Measurements from ENCODE around the gene TSC22D1. TPM values are rescaled to one million over a fixed set of nuclear protein-coding genes. Genes with fewer than 3 reads are reported as not detected.

Gene TSC22D1
- total RNA-seq, 1 donor from 2014 or later, result 70.8 TPM

DNA sequence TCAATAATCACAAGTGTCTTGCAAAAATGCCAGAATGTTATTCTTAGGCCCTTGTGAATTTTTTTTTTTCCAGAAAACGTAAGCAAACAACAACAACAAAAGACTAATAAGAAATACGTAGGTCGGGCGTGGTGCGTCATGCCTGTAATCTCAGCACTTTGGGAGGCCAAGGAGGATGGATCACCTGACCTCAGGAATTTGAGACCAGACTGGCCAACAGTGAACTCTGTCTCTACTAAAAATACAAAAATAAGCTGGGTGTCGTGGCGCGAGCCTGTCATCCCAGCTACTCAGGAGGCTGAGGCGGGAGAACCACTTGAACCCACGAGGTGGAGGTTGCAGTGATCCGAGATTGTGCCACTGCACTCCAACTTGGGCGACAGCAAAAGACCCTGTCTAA is 20.9 kb downstream of the TSC22D1 start:
- Histone ChIP-seq H3K36me3 (ENCODE audit: control insufficient read depth, insufficient read depth, low read length) (no peaks in the 10 kb centered on the region), H3K27me3 (ENCODE audit: control insufficient read depth, insufficient read depth, low read length) (no peaks in the 10 kb centered on the region), H3K4me3 (ENCODE audit: low read depth, low read length) (no peak overlapping the region)
- TF ChIP-seq, protein P1, sequence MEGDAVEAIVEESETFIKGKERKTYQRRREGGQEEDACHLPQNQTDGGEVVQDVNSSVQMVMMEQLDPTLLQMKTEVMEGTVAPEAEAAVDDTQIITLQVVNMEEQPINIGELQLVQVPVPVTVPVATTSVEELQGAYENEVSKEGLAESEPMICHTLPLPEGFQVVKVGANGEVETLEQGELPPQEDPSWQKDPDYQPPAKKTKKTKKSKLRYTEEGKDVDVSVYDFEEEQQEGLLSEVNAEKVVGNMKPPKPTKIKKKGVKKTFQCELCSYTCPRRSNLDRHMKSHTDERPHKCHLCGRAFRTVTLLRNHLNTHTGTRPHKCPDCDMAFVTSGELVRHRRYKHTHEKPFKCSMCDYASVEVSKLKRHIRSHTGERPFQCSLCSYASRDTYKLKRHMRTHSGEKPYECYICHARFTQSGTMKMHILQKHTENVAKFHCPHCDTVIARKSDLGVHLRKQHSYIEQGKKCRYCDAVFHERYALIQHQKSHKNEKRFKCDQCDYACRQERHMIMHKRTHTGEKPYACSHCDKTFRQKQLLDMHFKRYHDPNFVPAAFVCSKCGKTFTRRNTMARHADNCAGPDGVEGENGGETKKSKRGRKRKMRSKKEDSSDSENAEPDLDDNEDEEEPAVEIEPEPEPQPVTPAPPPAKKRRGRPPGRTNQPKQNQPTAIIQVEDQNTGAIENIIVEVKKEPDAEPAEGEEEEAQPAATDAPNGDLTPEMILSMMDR (IDR thresholded peaks at IDR 0.05; ENCODE audit: insufficient read depth, low read length, severe bottlenecking), result no peak
- DNase-seq (ENCODE audit: low read depth), result no peak
- FAIRE-seq, result no peak

DNA sequence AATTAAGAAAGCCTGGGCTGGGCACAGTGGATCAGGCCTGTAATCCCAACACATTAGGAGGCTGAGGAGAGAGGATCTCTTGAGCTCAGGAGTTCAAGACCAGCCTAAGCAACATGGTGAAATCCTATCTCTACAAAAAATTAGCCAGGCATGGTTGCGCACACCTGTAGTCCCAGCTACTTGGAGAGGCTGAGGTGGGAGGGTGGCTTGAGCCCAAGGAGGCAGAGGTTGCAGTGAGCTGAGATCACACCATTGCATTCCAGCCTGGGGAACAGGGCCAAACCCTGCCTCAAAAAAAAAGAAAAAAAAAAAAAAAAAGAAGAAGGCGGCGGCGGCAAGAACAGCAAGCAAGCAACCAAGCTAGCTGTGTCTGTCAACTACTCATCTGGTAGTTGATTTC is 26.7 kb downstream of the TSC22D1 start:
- DNase-seq (ENCODE audit: low read depth), result no peak
- FAIRE-seq, result no peak
- H3K4me3 ChIP-seq (ENCODE audit: low read depth, low read length), result no peak overlapping the region
- TF ChIP-seq, protein P1 (IDR thresholded peaks at IDR 0.05; ENCODE audit: insufficient read depth, low read length, severe bottlenecking), result no peak
- H3K36me3 ChIP-seq (ENCODE audit: control insufficient read depth, insufficient read depth, low read length), result no peaks in the 10 kb centered on the region
- no peaks in the 10 kb centered on the region for H3K27me3 ChIP-seq (ENCODE audit: control insufficient read depth, insufficient read depth, low read length)

DNA sequence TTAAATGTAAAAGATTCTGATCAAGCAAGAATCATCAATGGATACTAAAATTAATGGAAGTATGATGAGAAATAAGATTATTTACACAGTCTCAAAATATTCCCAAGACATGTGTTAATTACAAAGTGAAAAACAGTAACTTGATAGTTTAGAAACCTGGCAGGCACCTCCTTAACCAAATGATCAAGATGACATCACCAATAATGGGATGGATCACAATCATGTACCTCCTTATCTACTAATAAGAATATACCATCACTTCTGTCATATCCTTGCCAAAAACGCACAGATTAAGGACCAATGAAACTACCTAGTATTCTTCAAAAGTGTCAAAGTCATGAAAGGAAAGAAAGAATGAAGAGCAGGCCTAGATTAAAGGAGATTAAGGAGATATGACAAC is 30.0 kb downstream of the TSC22D1 start:
- Histone ChIP-seq H3K36me3 (ENCODE audit: control insufficient read depth, insufficient read depth, low read length) (no peaks in the 10 kb centered on the region), H3K4me3 (ENCODE audit: low read depth, low read length) (no peak overlapping the region), H3K27me3 (ENCODE audit: control insufficient read depth, insufficient read depth, low read length) (no peaks in the 10 kb centered on the region)
- FAIRE-seq, result no peak
- no peak for DNase-seq (ENCODE audit: low read depth)
- TF ChIP-seq, protein P1 (IDR thresholded peaks at IDR 0.05; ENCODE audit: insufficient read depth, low read length, severe bottlenecking), result no peak

GRCh38 chr13:44543369-44543768 is 32.8 kb downstream of the TSC22D1 start:
- no peak overlapping the region for H3K4me3 ChIP-seq (ENCODE audit: low read depth, low read length)
- FAIRE-seq, result no peak
- TF ChIP-seq, protein P1 (IDR thresholded peaks at IDR 0.05; ENCODE audit: insufficient read depth, low read length, severe bottlenecking), result no peak
- H3K27me3 ChIP-seq (ENCODE audit: control insufficient read depth, insufficient read depth, low read length), result no peaks in the 10 kb centered on the region
- no peak for DNase-seq (ENCODE audit: low read depth)
- H3K36me3 ChIP-seq (ENCODE audit: control insufficient read depth, insufficient read depth, low read length), result peaks cover 1% of the 10 kb centered on the region

DNA sequence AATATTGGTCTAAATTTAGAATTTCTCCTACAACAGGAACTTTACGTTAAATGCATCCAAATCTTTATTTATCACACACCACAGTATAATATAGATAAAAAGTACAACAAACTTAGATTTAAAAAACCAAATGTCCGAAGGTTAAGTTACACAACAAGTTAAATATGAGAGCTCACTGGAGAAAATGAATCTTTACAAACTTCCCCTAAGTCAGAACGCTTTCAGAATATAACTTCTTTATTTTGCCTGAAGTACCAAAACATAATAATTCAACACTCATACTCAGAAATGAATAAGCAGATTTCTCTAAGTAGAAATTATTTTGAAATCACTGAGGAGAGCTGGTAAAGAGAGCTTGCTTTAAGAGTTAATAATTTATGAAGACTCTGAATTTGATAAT is 33.8 kb downstream of the TSC22D1 start:
- DNase-seq (ENCODE audit: low read depth) (no peak), FAIRE-seq (no peak)
- TF ChIP-seq, protein P1 (IDR thresholded peaks at IDR 0.05; ENCODE audit: insufficient read depth, low read length, severe bottlenecking), result no peak
- Histone ChIP-seq H3K36me3 (ENCODE audit: control insufficient read depth, insufficient read depth, low read length) (peaks cover 1% of the 10 kb centered on the region), H3K27me3 (ENCODE audit: control insufficient read depth, insufficient read depth, low read length) (no peaks in the 10 kb centered on the region), H3K4me3 (ENCODE audit: low read depth, low read length) (no peak overlapping the region)

DNA sequence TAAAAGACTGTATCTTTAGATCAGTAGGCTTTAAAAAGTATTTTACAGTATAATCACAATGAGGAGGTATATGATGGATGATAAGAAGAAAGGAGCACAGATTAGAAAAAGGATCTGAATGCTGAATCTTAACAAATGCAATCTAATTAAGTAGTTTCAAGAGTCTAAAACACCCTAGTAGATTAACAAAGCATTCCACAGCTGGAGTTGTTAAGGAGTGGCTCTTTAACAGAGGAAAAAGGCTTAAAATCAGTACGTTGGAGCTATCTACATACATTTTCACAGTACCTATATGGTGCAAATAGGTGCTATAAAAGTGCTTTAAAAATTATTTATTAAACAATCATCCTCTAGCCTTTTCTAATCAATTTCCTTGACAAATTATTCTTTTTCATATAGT is 34.5 kb downstream of the TSC22D1 start:
- Histone ChIP-seq H3K4me3 (ENCODE audit: low read depth, low read length) (no peak overlapping the region), H3K36me3 (ENCODE audit: control insufficient read depth, insufficient read depth, low read length) (peaks cover 1% of the 10 kb centered on the region), H3K27me3 (ENCODE audit: control insufficient read depth, insufficient read depth, low read length) (no peaks in the 10 kb centered on the region)
- DNase-seq (ENCODE audit: low read depth), result no peak
- no peak for FAIRE-seq
- TF ChIP-seq, protein P1 (IDR thresholded peaks at IDR 0.05; ENCODE audit: insufficient read depth, low read length, severe bottlenecking), result no peak

All from bronchial epithelial cell (primary cell).